HG03139 (cell line): ENCODE measurements around the gene CYP27C1.
"Not testable (repeated sequence)": the region's sequence is repeated elsewhere in the genome, so short reads cannot be mapped to it uniquely, and the experiment has no call there.

Experiments used
- ATAC-seq: cut with Tn5 transposase; IDR thresholded peaks from one replicate; pipeline ENCODE4 v1.9.1; 2021; ENCODE audit not compliant: unreplicated experiment

The CYP27C1 gene

DNA sequence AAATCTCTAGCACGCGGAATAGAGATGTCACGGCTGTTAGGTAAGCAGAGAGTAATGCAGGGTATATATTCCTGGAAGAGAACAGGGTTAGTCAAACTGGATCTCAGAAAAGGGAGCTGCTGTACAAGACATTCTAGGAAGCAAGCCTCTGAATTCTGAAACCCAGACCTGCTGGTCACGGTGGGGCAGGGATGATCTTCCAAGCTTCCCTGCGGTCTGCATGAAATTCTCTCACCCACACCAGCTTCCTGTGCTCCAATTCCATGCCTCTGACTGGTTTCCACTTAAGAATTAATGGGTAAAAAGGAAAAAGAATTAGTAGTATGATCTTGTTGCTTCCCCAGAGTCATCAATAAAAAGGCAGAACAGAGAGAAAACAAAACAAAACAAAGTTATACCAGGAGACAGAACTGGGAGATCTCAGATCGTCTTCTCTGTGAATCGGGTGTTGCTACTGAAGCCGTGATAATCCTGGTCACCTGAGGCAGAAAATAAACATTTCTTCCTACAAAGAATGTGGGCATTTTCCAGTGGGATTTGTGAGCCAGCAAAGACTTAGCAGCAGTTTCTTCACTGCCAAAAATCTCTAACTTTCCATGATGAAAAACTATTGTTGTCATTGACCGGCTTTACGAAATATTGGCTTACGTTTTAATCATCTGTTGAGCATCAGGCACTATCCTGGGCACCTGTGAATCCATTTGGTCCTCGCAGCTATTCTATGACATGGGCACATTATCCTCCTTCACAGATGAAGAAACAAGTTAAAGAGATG lies 5.3 kb upstream of the CYP27C1 start:
- no peak for ATAC-seq

DNA sequence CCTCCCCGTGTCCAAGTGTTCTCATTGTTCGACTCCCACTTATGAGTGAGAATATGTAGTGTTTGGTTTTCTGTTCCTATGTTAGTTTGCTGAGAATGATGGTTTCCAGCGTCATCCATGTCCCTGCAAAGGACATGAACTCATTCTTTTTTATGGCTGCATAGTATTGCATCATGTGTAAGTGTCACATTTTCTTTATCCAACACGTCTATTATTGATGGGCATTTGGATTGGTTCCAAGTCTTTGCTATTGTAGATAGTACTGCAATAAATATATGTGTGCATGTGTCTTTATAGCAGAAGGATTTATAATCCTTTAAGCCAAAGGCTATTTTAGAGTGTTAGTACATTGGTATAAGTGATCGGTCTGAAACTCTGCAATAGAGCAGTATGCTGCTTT lies 4.0 kb upstream of the CYP27C1 start:
- ATAC-seq = not testable (repeated sequence)

DNA sequence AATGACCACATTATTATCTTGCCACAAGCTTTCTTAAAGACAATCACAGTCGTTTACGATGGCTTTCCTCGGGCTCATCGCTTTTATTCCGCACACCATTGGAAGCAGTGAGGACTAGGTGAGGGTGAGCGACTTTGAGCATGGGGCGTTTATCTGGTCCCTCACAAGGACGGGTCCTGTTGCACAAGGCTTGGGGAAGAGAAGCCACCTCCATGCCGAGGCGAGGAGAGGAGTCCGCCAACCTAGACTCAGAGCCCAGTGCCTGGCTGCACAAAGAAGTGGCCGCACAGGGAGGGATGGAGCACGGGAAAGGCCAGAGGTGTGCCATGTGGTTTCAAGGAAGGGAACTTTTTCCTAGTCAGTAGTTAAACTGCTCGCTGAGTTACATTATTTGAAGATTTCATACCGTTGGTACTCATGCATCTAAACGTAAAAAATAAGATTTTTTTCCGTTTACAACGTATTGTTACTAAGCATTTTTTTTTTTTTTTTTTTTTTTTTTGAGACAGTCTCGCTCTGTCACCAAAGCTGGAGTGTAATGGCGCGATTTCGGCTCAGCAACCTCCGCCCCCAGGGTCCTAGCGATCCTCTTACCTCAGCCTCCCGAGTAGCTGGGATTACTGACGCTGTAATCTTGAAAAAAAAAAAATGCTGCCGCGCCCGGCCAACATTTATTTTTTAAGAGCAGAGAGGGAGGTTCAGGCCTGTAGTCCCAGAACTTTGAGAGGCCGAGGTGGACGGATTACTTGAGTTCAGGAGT lies 849 bp upstream of the CYP27C1 start:
- ATAC-seq = no peak

GRCh38 chr2:127219171-127220070 lies 678 bp downstream of the CYP27C1 start:
- ATAC-seq = no peak

- no peak for ATAC-seq
Observed at GRCh38 chr2:127218812-127219170, 1.3 kb downstream of the CYP27C1 start.

- no peak for ATAC-seq
Observed at GRCh38 chr2:127217470-127218325, 2.4 kb downstream of the CYP27C1 start.

DNA sequence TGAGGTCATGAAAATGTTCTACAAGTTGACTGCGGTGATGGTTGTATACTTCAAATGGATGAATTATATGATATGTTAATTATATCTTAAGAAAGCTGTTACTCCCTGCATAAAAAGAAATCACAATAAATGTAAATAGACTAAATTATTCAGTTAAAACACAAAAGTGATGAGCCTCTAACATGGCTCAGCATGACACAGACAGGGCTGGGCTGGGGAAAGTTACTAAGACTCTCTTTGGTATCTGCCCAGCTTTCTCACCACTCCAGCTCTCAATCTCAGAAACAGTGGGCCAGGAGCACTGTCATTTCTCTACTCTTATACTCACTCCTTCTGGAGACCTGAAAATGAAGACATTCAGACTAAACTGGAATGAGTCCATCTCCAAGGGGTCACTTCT lies 3.5 kb downstream of the CYP27C1 start:
- no peak for ATAC-seq

GRCh38 chr2:127216095-127216494 lies 4.0 kb downstream of the CYP27C1 start:
- no peak for ATAC-seq

- ATAC-seq = not testable (repeated sequence)
Observed at GRCh38 chr2:127214201-127214600, 5.9 kb downstream of the CYP27C1 start.

DNA sequence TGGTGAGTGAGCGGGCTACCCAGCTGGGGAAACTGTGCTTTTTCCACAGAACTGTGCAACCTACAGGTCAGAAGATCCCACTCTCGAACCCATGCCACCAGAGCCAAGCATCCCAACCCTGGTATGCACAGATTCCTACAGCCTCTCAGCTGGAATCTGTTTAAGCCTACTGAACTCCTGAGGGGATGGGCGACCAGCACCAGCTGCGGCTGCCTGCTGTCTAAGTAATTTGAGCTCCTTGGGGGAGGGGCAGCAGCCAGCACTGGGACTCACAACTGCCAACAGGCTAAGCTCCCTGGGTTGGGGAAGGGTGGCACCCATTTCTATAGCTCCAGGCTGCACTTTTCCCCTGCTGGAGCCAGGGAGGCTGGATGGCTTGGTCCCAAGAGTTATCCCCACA lies 11.8 kb downstream of the CYP27C1 start:
- no peak for ATAC-seq

GRCh38 chr2:127205218-127206125 lies 14.6 kb downstream of the CYP27C1 start:
- ATAC-seq = no peak

GRCh38 chr2:127201452-127201851 lies 18.6 kb downstream of the CYP27C1 start:
- ATAC-seq = no peak

DNA sequence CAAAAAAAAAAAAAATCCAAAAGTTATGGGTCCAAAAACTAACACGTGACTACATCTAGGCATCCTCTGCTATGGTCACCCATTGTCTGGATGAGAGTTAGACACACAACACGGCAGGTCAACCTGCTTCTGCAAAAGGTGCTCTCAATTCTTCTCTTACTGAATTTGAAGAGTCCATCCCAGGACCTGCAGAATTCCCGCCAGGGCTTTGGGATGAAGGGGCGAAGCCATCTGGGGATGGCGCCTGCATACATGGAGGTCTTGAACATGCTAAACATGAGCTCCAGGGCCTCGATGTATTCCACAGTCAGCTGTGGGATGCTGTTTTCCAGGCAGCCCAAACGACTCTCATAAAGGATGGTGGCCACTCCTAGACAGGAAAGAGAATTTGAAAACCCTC lies 19.1 kb downstream of the CYP27C1 start:
- ATAC-seq = no peak

- ATAC-seq = no peak
Observed at GRCh38 chr2:127199223-127199622, 20.9 kb downstream of the CYP27C1 start.

- no peak for ATAC-seq
Observed at GRCh38 chr2:127197475-127198385, 22.4 kb downstream of the CYP27C1 start.

- no peak for ATAC-seq
Observed at GRCh38 chr2:127196998-127197397, 23.1 kb downstream of the CYP27C1 start.

DNA sequence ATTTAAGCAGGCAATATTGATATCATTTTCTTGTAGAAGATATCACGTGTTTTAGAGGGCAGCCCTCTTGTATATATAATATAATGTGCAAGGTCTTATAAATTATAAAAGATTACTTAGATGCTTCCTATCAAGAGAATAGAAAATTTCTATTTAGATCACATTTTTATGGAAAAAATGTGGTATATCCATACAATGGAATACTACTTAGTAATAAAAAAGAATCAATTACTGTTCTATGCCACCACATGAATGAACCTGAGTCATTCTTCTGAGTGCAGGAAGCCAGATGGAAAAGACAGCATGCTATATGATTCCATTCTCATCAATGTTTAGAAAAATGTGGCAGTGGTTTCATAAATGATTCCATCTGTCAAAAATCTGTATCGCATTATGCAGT lies 23.6 kb downstream of the CYP27C1 start:
- no peak for ATAC-seq
